Karpas-422 (cell line): ENCODE data around the gene FRMD7. TPM values are rescaled to one million over a fixed set of nuclear protein-coding genes. Genes with fewer than 3 reads are reported as not detected.

Experiments used
- DNase-seq: peaks from one replicate; pipeline ENCODE4 v3.0.0-alpha.2; 2015
- H2AFZ ChIP-seq: fragments of 200-600 bp; sonication (generic); 2 replicates; pipeline ENCODE4 v1.6.1; 2014; ENCODE audit warnings: antibody characterized with exemption, low read length, mixed read lengths
- H3K27ac ChIP-seq: fragments of 200-600 bp; sonication (generic); 2 replicates; pipeline ENCODE4 v1.5.1; 2014; ENCODE audit warnings: mild to moderate bottlenecking, low read length, moderate library complexity
- H3K27me3 ChIP-seq: fragments of 200-600 bp; sonication (generic); 2 replicates; pipeline ENCODE4 v1.6.1; 2014; ENCODE audit warnings: low read length, mixed read lengths
- H3K36me3 ChIP-seq: fragments of 200-600 bp; sonication (generic); 2 replicates; pipeline ENCODE4 v1.6.1; 2014; ENCODE audit warnings: low read length, mixed read lengths; ENCODE audit not compliant: insufficient read depth
- H3K4me1 ChIP-seq: fragments of 200-600 bp; sonication (generic); 2 replicates; pipeline ENCODE4 v1.6.1; 2014; ENCODE audit warnings: mild to moderate bottlenecking, low read length, mixed read lengths
- H3K4me2 ChIP-seq: fragments of 200-600 bp; sonication (generic); 2 replicates; pipeline ENCODE4 v1.6.1; 2014; ENCODE audit warnings: low read length, low read depth, mild to moderate bottlenecking; ENCODE audit not compliant: poor library complexity, severe bottlenecking
- H3K4me3 ChIP-seq: fragments of 200-600 bp; sonication (generic); 2 replicates; pipeline ENCODE4 v1.5.1; 2014; ENCODE audit warnings: mild to moderate bottlenecking, antibody characterized with exemption, low read length, mixed read lengths
- H3K79me2 ChIP-seq: fragments of 200-600 bp; sonication (generic); 2 replicates; pipeline ENCODE4 v1.6.1; 2014; ENCODE audit warnings: mild to moderate bottlenecking, low read length, mixed read lengths
- H3K9ac ChIP-seq: fragments of 200-600 bp; sonication (generic); 2 replicates; pipeline ENCODE4 v1.6.0; 2014; ENCODE audit warnings: low read length
- H3K9me2 ChIP-seq: fragments of 200-600 bp; sonication (generic), shearing (Covaris generic); replicated peaks from 2 replicates; pipeline ENCODE4 v1.6.0; 2014; ENCODE audit warnings: mild to moderate bottlenecking, low read length, moderate library complexity; ENCODE audit not compliant: insufficient read depth
- H3K9me3 ChIP-seq: fragments of 300-700, 200-600 bp; sonication (generic); 2 replicates; pipeline ENCODE4 v1.6.1; 2014; ENCODE audit warnings: low read length, mixed read lengths
- H4K20me1 ChIP-seq: fragments of 200-600 bp; sonication (generic); 2 replicates; pipeline ENCODE4 v1.6.1; 2014; ENCODE audit warnings: mild to moderate bottlenecking, antibody characterized with exemption, low read length, low read depth; ENCODE audit not compliant: insufficient read depth
- total RNA-seq: library from RNA; depleted of rRNA; stranded (reverse); fragments of >200 nt; shearing (Covaris generic); gene quantifications from 2 replicates; pipeline ENCODE4 v1.2.3, GENCODE V29; 2014; ENCODE audit warnings: low replicate concordance

FRMD7 gene
- total RNA-seq, 1 experiment from 2014 or later: not detected

- H3K79me2 ChIP-seq: peaks cover 89% of the 10 kb centered on the region
Measured at GRCh38 chrX:132045456-132045855, 82.4 kb downstream of the FRMD7 start.

GRCh38 chrX:132044953-132045352 lies 82.9 kb downstream of the FRMD7 start:
- Histone ChIP-seq H3K9me2 (no peaks in the 10 kb centered on the region), H3K9ac (no peak overlapping the region), H3K9me3 (no peaks in the 10 kb centered on the region), H3K4me1 (peaks cover 7% of the 10 kb centered on the region), H3K4me3 (no peak overlapping the region), H3K79me2 (peaks cover 89% of the 10 kb centered on the region), H4K20me1 (no peaks in the 10 kb centered on the region), H3K36me3 (no peaks in the 10 kb centered on the region), H3K4me2 (no peak overlapping the region), H3K27me3 (no peaks in the 10 kb centered on the region), H2AFZ (no peak overlapping the region), H3K27ac (no peak overlapping the region)
- DNase-seq: no peak

More at GRCh38 chrX:132045456-132045855, 82.4 kb downstream of the FRMD7 start:
- Histone ChIP-seq H3K27ac (no peak overlapping the region), H3K36me3 (no peaks in the 10 kb centered on the region), H3K4me3 (no peak overlapping the region), H3K27me3 (no peaks in the 10 kb centered on the region), H3K9ac (no peak overlapping the region), H3K4me2 (no peak overlapping the region), H3K9me3 (no peaks in the 10 kb centered on the region), H3K4me1 (peaks cover 7% of the 10 kb centered on the region), H2AFZ (no peak overlapping the region), H4K20me1 (no peaks in the 10 kb centered on the region), H3K9me2 (no peaks in the 10 kb centered on the region)
- DNase-seq: no peak

GRCh38 chrX:132043977-132044376 lies 83.8 kb downstream of the FRMD7 start:
- Histone ChIP-seq H3K9me2 (no peaks in the 10 kb centered on the region), H3K9me3 (no peaks in the 10 kb centered on the region), H3K27me3 (no peaks in the 10 kb centered on the region), H3K4me1 (peaks cover 7% of the 10 kb centered on the region), H3K27ac (no peak overlapping the region), H4K20me1 (no peaks in the 10 kb centered on the region), H3K79me2 (peaks cover 88% of the 10 kb centered on the region), H3K4me3 (no peak overlapping the region), H3K9ac (no peak overlapping the region), H2AFZ (no peak overlapping the region), H3K4me2 (no peak overlapping the region), H3K36me3 (no peaks in the 10 kb centered on the region)
- DNase-seq: no peak

- H3K9me2 ChIP-seq: no peaks in the 10 kb centered on the region
- H4K20me1 ChIP-seq: no peaks in the 10 kb centered on the region
- no peak overlapping the region for H3K4me2 ChIP-seq
- H3K4me1 ChIP-seq: peaks cover 8% of the 10 kb centered on the region
- H3K27ac ChIP-seq: no peak overlapping the region
- no peaks in the 10 kb centered on the region for H3K27me3 ChIP-seq
- H3K36me3 ChIP-seq: no peaks in the 10 kb centered on the region
- H3K79me2 ChIP-seq: peaks cover 92% of the 10 kb centered on the region
- no peak overlapping the region for H3K9ac ChIP-seq
- H3K9me3 ChIP-seq: no peaks in the 10 kb centered on the region
- H3K4me3 ChIP-seq: no peak overlapping the region
- DNase-seq: no peak
- H2AFZ ChIP-seq: no peak overlapping the region
Measured at GRCh38 chrX:132041015-132041414, 86.8 kb downstream of the FRMD7 start.

GRCh38 chrX:132040066-132040465 lies 87.8 kb downstream of the FRMD7 start:
- Histone ChIP-seq H3K9me3 (no peaks in the 10 kb centered on the region), H2AFZ (no peak overlapping the region), H3K4me1 (peaks cover 16% of the 10 kb centered on the region), H3K36me3 (no peaks in the 10 kb centered on the region), H3K4me3 (no peak overlapping the region), H3K27me3 (no peaks in the 10 kb centered on the region), H3K27ac (no peak overlapping the region), H3K4me2 (no peak overlapping the region), H3K79me2 (peaks cover 90% of the 10 kb centered on the region), H4K20me1 (no peaks in the 10 kb centered on the region), H3K9ac (no peak overlapping the region), H3K9me2 (no peaks in the 10 kb centered on the region)
- no peak for DNase-seq

- Histone ChIP-seq H3K36me3 (no peaks in the 10 kb centered on the region), H3K27me3 (no peaks in the 10 kb centered on the region), H3K9me2 (no peaks in the 10 kb centered on the region), H3K4me3 (no peak overlapping the region), H3K9ac (no peak overlapping the region), H2AFZ (no peak overlapping the region), H4K20me1 (no peaks in the 10 kb centered on the region), H3K9me3 (no peaks in the 10 kb centered on the region), H3K79me2 (peaks cover 89% of the 10 kb centered on the region), H3K27ac (no peak overlapping the region), H3K4me1 (peaks cover 15% of the 10 kb centered on the region), H3K4me2 (no peak overlapping the region)
- DNase-seq: no peak
Measured at GRCh38 chrX:132037479-132037993, 90.3 kb downstream of the FRMD7 start.

GRCh38 chrX:132034648-132035047 lies 93.2 kb downstream of the FRMD7 start:
- Histone ChIP-seq H3K36me3 (no peaks in the 10 kb centered on the region), H3K79me2 (peaks cover 91% of the 10 kb centered on the region), H3K27ac (no peak overlapping the region), H2AFZ (no peak overlapping the region), H3K9ac (no peak overlapping the region), H3K4me3 (no peak overlapping the region), H3K4me1 (peaks cover 19% of the 10 kb centered on the region), H3K9me3 (no peaks in the 10 kb centered on the region), H4K20me1 (no peaks in the 10 kb centered on the region), H3K4me2 (no peak overlapping the region), H3K27me3 (no peaks in the 10 kb centered on the region), H3K9me2 (no peaks in the 10 kb centered on the region)
- DNase-seq: no peak

GRCh38 chrX:132033166-132033565 lies 94.7 kb downstream of the FRMD7 start:
- Histone ChIP-seq H3K27me3 (no peaks in the 10 kb centered on the region), H3K79me2 (peaks cover 92% of the 10 kb centered on the region), H3K4me1 (peaks cover 24% of the 10 kb centered on the region), H4K20me1 (no peaks in the 10 kb centered on the region), H3K9me2 (no peaks in the 10 kb centered on the region), H3K4me3 (no peak overlapping the region), H3K27ac (no peak overlapping the region), H3K9me3 (no peaks in the 10 kb centered on the region), H3K9ac (no peak overlapping the region), H2AFZ (no peak overlapping the region), H3K4me2 (no peak overlapping the region), H3K36me3 (no peaks in the 10 kb centered on the region)
- DNase-seq: no peak

- Histone ChIP-seq H3K4me3 (no peak overlapping the region), H3K79me2 (peaks cover 93% of the 10 kb centered on the region), H4K20me1 (no peaks in the 10 kb centered on the region), H3K9me3 (no peaks in the 10 kb centered on the region), H3K9ac (no peak overlapping the region), H3K4me2 (no peak overlapping the region), H3K4me1 (peaks cover 24% of the 10 kb centered on the region), H3K27me3 (no peaks in the 10 kb centered on the region), H3K9me2 (no peaks in the 10 kb centered on the region), H3K36me3 (0 out of 2 replicates have a peak, but pooled peaks cover 3% of the 10 kb centered on the region), H3K27ac (no peak overlapping the region), H2AFZ (no peak overlapping the region)
- DNase-seq: no peak
Measured at GRCh38 chrX:132031867-132032266, 96.0 kb downstream of the FRMD7 start.
